Gastroesophageal sphincter (tissue), 3 donors: ENCODE measurements around the gene MICU2.
A peak's percentile ranks its signal among the peaks of the same experiment; 100 is the strongest.

Experiments
- POLR2A ChIP-seq, 2 donors: fragments of 450-650 bp; IDR thresholded peaks; one replicate each; pipeline ENCODE4 v1.6.1; 2017; ENCODE audit warnings: antibody characterized with exemption in 2 of 2, mild to moderate bottlenecking in 2 of 2, moderate library complexity in 1 of 2
- TF ChIP-seq, protein P1 (sequence below), 4 experiments: fragments of 200-600 bp in 2 of 4; fragments of 450-650 bp in 2 of 4; sonication (generic) in 1 of 4; IDR thresholded peaks; one replicate each; pipeline ENCODE4 v1.5.1; 2017 to 2019; ENCODE audit warnings: antibody characterized with exemption in 4 of 4, mild to moderate bottlenecking in 2 of 4, moderate library complexity in 2 of 4

- no peak for TF ChIP-seq POLR2A (IDR thresholded peaks at IDR 0.05)
- TF ChIP-seq, protein P1, sequence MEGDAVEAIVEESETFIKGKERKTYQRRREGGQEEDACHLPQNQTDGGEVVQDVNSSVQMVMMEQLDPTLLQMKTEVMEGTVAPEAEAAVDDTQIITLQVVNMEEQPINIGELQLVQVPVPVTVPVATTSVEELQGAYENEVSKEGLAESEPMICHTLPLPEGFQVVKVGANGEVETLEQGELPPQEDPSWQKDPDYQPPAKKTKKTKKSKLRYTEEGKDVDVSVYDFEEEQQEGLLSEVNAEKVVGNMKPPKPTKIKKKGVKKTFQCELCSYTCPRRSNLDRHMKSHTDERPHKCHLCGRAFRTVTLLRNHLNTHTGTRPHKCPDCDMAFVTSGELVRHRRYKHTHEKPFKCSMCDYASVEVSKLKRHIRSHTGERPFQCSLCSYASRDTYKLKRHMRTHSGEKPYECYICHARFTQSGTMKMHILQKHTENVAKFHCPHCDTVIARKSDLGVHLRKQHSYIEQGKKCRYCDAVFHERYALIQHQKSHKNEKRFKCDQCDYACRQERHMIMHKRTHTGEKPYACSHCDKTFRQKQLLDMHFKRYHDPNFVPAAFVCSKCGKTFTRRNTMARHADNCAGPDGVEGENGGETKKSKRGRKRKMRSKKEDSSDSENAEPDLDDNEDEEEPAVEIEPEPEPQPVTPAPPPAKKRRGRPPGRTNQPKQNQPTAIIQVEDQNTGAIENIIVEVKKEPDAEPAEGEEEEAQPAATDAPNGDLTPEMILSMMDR (IDR thresholded peaks at IDR 0.05), result peak; percentile 48 to 72 (median 66)
Observed at GRCh38 chr13:21478881-21479808, 124.8 kb downstream of the MICU2 start.
